ENCODE measurements around the gene ZNF526.

GRCh38 chr19:42247640-42248199 is 27.6 kb downstream of the ZNF526 start:
- TF ChIP-seq CTCF (conservative IDR thresholded peaks at IDR 0.05; ENCODE audit: low read depth, low read length) (no peak), EZH2 (IDR thresholded peaks at IDR 0.05; ENCODE audit: borderline replicate concordance, low read depth, low read length, poor library complexity, severe bottlenecking) (no peak)

All from A673 (cell line).